Naive thymus-derived CD4-positive, alpha-beta T cell (primary cell): ENCODE data around the gene PROSER3. TPM values are rescaled to one million over a fixed set of nuclear protein-coding genes. Genes with fewer than 3 reads are reported as not detected.

Experiments used
- ATAC-seq: fragments of 150-1000 bp; cut with Tn5 transposase; 2 replicates; pipeline ENCODE4 v1.10.0; 2021; ENCODE audit warnings: mild to moderate bottlenecking, moderate library complexity
- CTCF ChIA-PET: fragments of 350-600 bp; sonication (Branson Sonifier 250); formaldehyde crosslinking; loops from one replicate; lab custom pipeline; 2021; ENCODE audit warnings: antibody characterized with exemption; lab: Charles Lee
- POLR2A ChIA-PET: fragments of 350-600 bp; sonication (Branson Sonifier 250); formaldehyde crosslinking; loops from one replicate; lab custom pipeline; 2021; ENCODE audit warnings: antibody characterized with exemption, inconsistent platforms; lab: Charles Lee
- DNase-seq, 9 donors: peaks; one replicate each; pipeline versions ENCODE4 v3.0.0 to v3.0.0-alpha.2; 2020 to 2022; ENCODE audit warnings: mixed read lengths in 1 of 9
- H3K27ac ChIP-seq: one replicate; pipeline ENCODE4 v1.7.0; 2013; ENCODE audit warnings: mild to moderate bottlenecking, low read depth, low read length, moderate library complexity
- H3K27me3 ChIP-seq, 2 donors: one replicate each; pipeline ENCODE4 v1.7.0; 2013; ENCODE audit warnings: low read length in 2 of 2, mild to moderate bottlenecking in 2 of 2, moderate library complexity in 2 of 2; ENCODE audit not compliant: control insufficient read depth in 2 of 2, insufficient read depth in 2 of 2
- H3K36me3 ChIP-seq, 3 experiments: 1 replicate in 2 of 3; 2 replicates in 1 of 3; pipeline ENCODE4 v1.7.0; 2013; ENCODE audit warnings: low read length in 3 of 3, mild to moderate bottlenecking in 3 of 3, moderate library complexity in 1 of 3; ENCODE audit not compliant: insufficient read depth in 3 of 3, control insufficient read depth in 2 of 3
- H3K4me1 ChIP-seq, 2 donors: one replicate each; pipeline ENCODE4 v1.7.0; 2013; ENCODE audit warnings: low read length in 2 of 2, mild to moderate bottlenecking in 2 of 2, moderate library complexity in 1 of 2; ENCODE audit not compliant: control insufficient read depth in 2 of 2, insufficient read depth in 2 of 2
- H3K4me3 ChIP-seq: 2 replicates; pipeline ENCODE4 v1.7.0; 2013; ENCODE audit warnings: mild to moderate bottlenecking, low read length
- H3K9me3 ChIP-seq, 3 experiments: 1 replicate in 2 of 3; 2 replicates in 1 of 3; pipeline ENCODE4 v1.7.0; 2013; ENCODE audit warnings: low read length in 3 of 3; ENCODE audit not compliant: control insufficient read depth in 2 of 3
- H3K27ac Mint-ChIP-seq, 9 donors: one replicate each; pipeline ENCODE4 v1.8.0; 2020 to 2022; ENCODE audit warnings: mixed read lengths in 9 of 9, mild to moderate bottlenecking in 8 of 9, moderate library complexity in 5 of 9, inconsistent platforms in 2 of 9
- H3K27me3 Mint-ChIP-seq, 5 donors: one replicate each; pipeline ENCODE4 v1.8.0; 2021 to 2022; ENCODE audit warnings: mixed read lengths in 5 of 5, mild to moderate bottlenecking in 1 of 5
- H3K36me3 Mint-ChIP-seq, 5 donors: one replicate each; pipeline ENCODE4 v1.8.0; 2020 to 2022; ENCODE audit warnings: mixed read lengths in 5 of 5, mild to moderate bottlenecking in 3 of 5, inconsistent platforms in 1 of 5
- H3K4me1 Mint-ChIP-seq, 7 donors: one replicate each; pipeline ENCODE4 v1.8.0; 2020 to 2022; ENCODE audit warnings: mixed read lengths in 7 of 7, mild to moderate bottlenecking in 3 of 7, inconsistent platforms in 1 of 7
- H3K4me3 Mint-ChIP-seq, 10 donors: one replicate each; pipeline ENCODE4 v1.8.0; 2020 to 2022; ENCODE audit warnings: mild to moderate bottlenecking in 10 of 10, mixed read lengths in 10 of 10, moderate library complexity in 6 of 10, inconsistent platforms in 2 of 10
- H3K9me3 Mint-ChIP-seq, 11 donors: one replicate each; pipeline ENCODE4 v1.8.0; 2020 to 2022; ENCODE audit warnings: mixed read lengths in 11 of 11, mild to moderate bottlenecking in 4 of 11, inconsistent platforms in 1 of 11, moderate library complexity in 1 of 11
- intact Hi-C, 2 donors: fragments of 100-400 bp; cut with micrococcal nuclease; formaldehyde crosslinking; loops; one replicate each; pipeline ENCODE4 v1.15.1; 2023
- polyA plus RNA-seq, 2 donors: library from polyadenylated mRNA; unstranded; fragments of 300-500 nt; fragmentation: Illumina TruSeq; gene quantifications; one replicate each; pipeline ENCODE4 v1.2.3, GENCODE V29; 2021
- total RNA-seq, 6 experiments: library from RNA in 5 of 6; stranded (reverse) in 5 of 6; gene quantifications; 1 replicate in 5 of 6; 2 replicates in 1 of 6; pipeline ENCODE4 v1.2.3 and lab custom pipeline; 2021 to 2026

Gene PROSER3
- total and polyA plus RNA-seq, 7 experiments from 2014 or later: 5.4 to 47.3 (median 36.4) TPM

DNA sequence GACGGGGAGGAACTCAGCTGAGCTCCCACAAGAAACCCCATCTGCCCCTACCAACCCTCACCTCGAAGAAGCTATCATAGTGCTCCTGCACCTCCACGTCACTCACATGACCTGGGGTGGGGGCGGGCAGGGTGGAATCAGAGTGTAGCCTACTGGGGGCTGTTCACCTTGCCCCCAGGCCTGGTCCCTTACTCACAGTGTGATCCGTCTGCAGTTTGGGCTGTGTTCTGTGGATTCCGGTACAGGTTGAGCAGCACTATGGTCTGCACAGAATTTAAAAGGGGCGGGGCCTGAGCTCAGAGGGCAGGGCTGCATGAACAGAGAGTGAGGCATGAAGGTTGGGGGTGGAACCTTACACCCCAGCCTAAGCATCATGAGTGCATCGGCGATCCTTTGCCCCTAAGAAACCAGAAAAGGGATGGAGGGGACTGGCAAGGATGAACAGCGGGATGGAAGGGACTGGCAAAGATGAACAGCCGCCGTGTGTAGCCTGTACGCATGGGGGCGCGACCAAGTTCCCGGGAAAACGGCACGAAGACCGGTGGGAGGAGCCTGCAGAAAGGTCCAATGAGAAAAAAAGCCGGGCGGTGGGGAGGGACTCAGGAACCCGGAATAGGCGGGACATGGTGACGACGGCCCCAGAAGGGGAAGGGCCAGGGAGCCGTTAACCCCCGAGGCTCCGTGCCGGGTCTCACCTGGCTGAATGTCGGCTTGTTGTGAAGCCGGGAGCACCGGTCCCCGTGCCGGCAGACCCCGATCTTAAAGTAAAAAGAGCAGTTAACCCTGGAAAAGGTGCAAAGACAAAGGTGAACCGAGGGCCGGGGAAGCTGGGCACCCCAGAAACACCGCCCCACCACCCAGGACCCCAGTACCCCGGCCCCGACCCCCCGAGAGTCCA lies 13.3 kb upstream of the PROSER3 start:
- Histone ChIP-seq H3K4me1 (peaks cover 45% of the 10 kb centered on the region in 2 donors), H3K9me3 (no peaks in the 10 kb centered on the region), H3K27ac (peak overlapping the region; percentile 98), H3K27me3 (no peaks in the 10 kb centered on the region), H3K36me3 (peaks cover 0 to 12% (median 0%) of the 10 kb centered on the region in 3 experiments), H3K4me3 (peak overlapping the region; percentile 99)
- H3K4me3 Mint-ChIP-seq: peak overlapping the region; percentile 87 to 100 (median 96)
- ChIA-PET CTCF (interaction anchor here (0.6 to 1.2 kb wide), 2 partner anchors 17 to 19 kb away, joined by 3 read pairs; no protein-coding TSS in a partner anchor), POLR2A (interaction anchor here (0.5 to 2.9 kb wide), 22 partner anchors 8 to 579 kb away, joined by 3 to 20 read pairs (median 3); partner anchors contain the start of genes COX6B1, HSPB6, KMT2B and POLR2I)
- H3K27ac Mint-ChIP-seq: peak overlapping the region; percentile 96 to 100 (median 99)
- peaks cover 0 to 2% (median 0%) of the 10 kb centered on the region in 5 donors for H3K27me3 Mint-ChIP-seq
- H3K9me3 Mint-ChIP-seq: peaks cover 0 to 2% (median 0%) of the 10 kb centered on the region in 11 donors
- ATAC-seq (peak; percentile 75), DNase-seq (peak; percentile 77 to 98 (median 95))
- peaks cover 3 to 11% (median 5%) of the 10 kb centered on the region in 5 donors for H3K36me3 Mint-ChIP-seq
- H3K4me1 Mint-ChIP-seq: peaks cover 23 to 73% (median 58%) of the 10 kb centered on the region in 7 donors
- intact Hi-C loops: loop anchor here (1.0 to 10.0 kb wide), 15 partner anchors 27 to 1067 kb away; partner anchors contain the start of genes TBCB (in 2 of the 2), COX6B1 (in 1 of the 2), POLR2I (in 1 of the 2) and SCGB2B2 (in 1 of the 2)

DNA sequence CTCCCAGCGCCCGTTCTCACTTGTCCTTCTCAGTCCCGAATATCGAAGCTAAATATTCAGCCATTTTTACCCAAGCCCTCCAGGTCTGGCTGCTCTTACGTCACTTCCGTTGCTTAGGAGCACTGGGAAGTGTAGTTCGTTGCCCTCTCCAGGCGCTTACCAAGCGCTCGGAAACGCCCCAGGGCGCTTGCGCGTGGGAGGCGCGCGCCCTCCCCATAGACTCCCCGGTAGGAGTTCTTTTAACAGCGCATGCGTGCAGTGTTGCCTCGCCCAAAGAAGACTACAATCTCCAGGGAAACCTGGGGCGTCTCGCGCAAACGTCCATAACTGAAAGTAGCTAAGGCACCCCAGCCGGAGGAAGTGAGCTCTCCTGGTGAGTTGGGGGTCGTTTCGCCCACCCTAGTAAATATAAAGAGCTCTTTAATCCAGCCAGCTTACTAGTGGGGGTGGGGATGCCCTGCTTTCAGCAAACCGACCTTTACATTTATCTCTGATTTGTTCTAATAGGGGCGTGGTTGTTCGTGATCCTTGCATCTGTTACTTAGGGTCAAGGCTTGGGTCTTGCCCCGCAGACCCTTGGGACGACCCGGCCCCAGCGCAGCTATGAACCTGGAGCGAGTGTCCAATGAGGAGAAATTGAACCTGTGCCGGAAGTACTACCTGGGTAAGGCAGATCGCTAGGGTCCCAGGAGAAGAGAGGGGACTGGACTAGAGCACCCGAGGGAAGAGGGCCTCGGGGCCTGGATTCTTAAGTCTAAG lies 12.5 kb upstream of the PROSER3 start, which contains the start of the genes PSENEN and U2AF1L4:
Gene PSENEN, plus strand, starts transcription at position 324 of the 759 bp plus-strand sequence. Its CDS starts 280 bp downstream, at position 604.
Gene U2AF1L4, minus strand, starts transcription at position 91 of the 759 bp plus-strand sequence. Its CDS starts 27 bp downstream, at position 64.
- Mint-ChIP-seq H3K4me3 (peak within 1 kb of the TSS; percentile 87 to 100 (median 96)), H3K4me1 (peaks cover 23 to 75% (median 58%) of the 10 kb centered on the region in 7 donors), H3K9me3 (peaks cover 0 to 2% (median 0%) of the 10 kb centered on the region in 11 donors), H3K27me3 (peaks cover 0 to 2% (median 0%) of the 10 kb centered on the region in 5 donors), H3K36me3 (peaks cover 3 to 11% (median 5%) of the 10 kb centered on the region in 5 donors), H3K27ac (peak within 1 kb of the TSS; percentile 96 to 100 (median 99))
- H3K27ac ChIP-seq: peak within 1 kb of the TSS; percentile 98
- H3K9me3 ChIP-seq: no peaks in the 10 kb centered on the region
- intact Hi-C loops: loop anchor here (1.0 to 10.0 kb wide), 14 partner anchors 28 to 1068 kb away; partner anchors contain the start of genes TBCB (in 2 of the 2), COX6B1 (in 1 of the 2), POLR2I (in 1 of the 2) and SCGB2B2 (in 1 of the 2)
- peaks cover 0 to 10% (median 0%) of the 10 kb centered on the region in 3 experiments for H3K36me3 ChIP-seq
- peak within 1 kb of the TSS; percentile 99 for H3K4me3 ChIP-seq
- ChIA-PET CTCF (interaction anchor here (0.6 to 1.2 kb wide), 2 partner anchors 17 to 20 kb away, joined by 3 read pairs; no protein-coding TSS in a partner anchor), POLR2A (interaction anchor here (0.5 to 2.9 kb wide), 15 partner anchors 11 to 579 kb away, joined by 3 to 20 read pairs (median 3); partner anchors contain the start of genes COX6B1, HSPB6, KMT2B and PROSER3)
- ATAC-seq: peak; percentile 72
- peaks cover 39 to 40% of the 10 kb centered on the region in 2 donors for H3K4me1 ChIP-seq
- H3K27me3 ChIP-seq: no peaks in the 10 kb centered on the region
- peak; percentile 82 to 99 (median 97) for DNase-seq

DNA sequence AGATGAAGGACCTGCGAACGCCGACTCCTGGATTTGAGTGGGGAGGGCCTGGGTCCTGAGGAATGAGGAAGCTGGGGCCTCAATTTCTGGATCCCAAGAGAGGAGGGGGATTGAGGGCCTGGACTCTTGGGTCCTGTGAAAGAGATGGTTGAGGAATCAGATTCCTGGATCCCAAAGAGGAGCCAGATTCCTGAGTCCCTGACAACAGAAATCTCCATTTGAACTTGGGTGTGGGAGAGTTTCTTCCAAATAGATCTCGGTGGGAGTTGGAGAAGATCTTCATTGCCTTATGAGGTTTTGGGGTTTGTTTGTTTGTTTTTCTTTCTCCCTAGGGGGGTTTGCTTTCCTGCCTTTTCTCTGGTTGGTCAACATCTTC lies 11.9 kb upstream of the PROSER3 start:
- peak overlapping the region; percentile 98 for H3K27ac ChIP-seq
- H3K9me3 ChIP-seq: no peaks in the 10 kb centered on the region
- Mint-ChIP-seq H3K9me3 (peaks cover 0 to 2% (median 0%) of the 10 kb centered on the region in 11 donors), H3K4me3 (peak overlapping the region; percentile 87 to 100 (median 96)), H3K36me3 (peaks cover 3 to 11% (median 5%) of the 10 kb centered on the region in 5 donors), H3K27me3 (peaks cover 0 to 2% (median 0%) of the 10 kb centered on the region in 5 donors), H3K4me1 (peaks cover 23 to 69% (median 53%) of the 10 kb centered on the region in 7 donors), H3K27ac (peak overlapping the region; percentile 96 to 100 (median 99))
- no peak for ATAC-seq
- peaks cover 39 to 40% of the 10 kb centered on the region in 2 donors for H3K4me1 ChIP-seq
- DNase-seq: no peak
- ChIA-PET CTCF (no interaction called here), POLR2A (interaction anchor here (0.8 to 2.9 kb wide), 9 partner anchors 11 to 213 kb away, joined by 3 to 20 read pairs (median 4); partner anchors contain the start of genes HSPB6, KMT2B and PROSER3)
- intact Hi-C loops: loop anchor here (5.0 to 10.0 kb wide), 2 partner anchors 469 to 1069 kb away; partner anchors contain the start of genes SCGB2B2 (in 1 of the 2), ZNF146 (in 1 of the 2), ZNF302 (in 1 of the 2) and ZNF565 (in 1 of the 2)
- peaks cover 0 to 7% (median 0%) of the 10 kb centered on the region in 3 experiments for H3K36me3 ChIP-seq
- peak overlapping the region; percentile 99 for H3K4me3 ChIP-seq
- H3K27me3 ChIP-seq: no peaks in the 10 kb centered on the region

DNA sequence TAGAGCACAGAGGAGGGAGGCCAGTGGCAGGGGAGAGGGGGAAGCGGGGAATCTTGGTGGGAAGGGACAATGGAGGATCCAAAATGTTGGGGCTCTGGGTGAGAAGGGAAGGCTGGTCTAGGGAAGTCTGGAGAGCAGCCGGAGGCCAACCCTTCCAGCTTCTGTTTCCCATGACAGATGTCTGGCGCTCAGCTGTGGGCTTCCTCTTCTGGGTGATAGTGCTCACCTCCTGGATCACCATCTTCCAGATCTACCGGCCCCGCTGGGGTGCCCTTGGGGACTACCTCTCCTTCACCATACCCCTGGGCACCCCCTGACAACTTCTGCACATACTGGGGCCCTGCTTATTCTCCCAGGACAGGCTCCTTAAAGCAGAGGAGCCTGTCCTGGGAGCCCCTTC lies 11.4 kb upstream of the PROSER3 start:
- peaks cover 0 to 7% (median 0%) of the 10 kb centered on the region in 3 experiments for H3K36me3 ChIP-seq
- peaks cover 0 to 2% (median 0%) of the 10 kb centered on the region in 11 donors for H3K9me3 Mint-ChIP-seq
- H3K36me3 Mint-ChIP-seq: peaks cover 3 to 11% (median 5%) of the 10 kb centered on the region in 5 donors
- DNase-seq (no peak), ATAC-seq (no peak)
- peak overlapping the region; percentile 20 for H3K27ac ChIP-seq
- intact Hi-C loops: loop anchor here (5.0 to 10.0 kb wide), 2 partner anchors 468 to 1069 kb away; partner anchors contain the start of genes SCGB2B2 (in 1 of the 2), ZNF146 (in 1 of the 2), ZNF302 (in 1 of the 2) and ZNF565 (in 1 of the 2)
- no peaks in the 10 kb centered on the region for H3K9me3 ChIP-seq
- H3K27ac Mint-ChIP-seq: peak overlapping the region in 8 of 9 donors; percentile 96 to 100 (median 99)
- H3K4me1 Mint-ChIP-seq: peaks cover 23 to 68% (median 53%) of the 10 kb centered on the region in 7 donors
- POLR2A ChIA-PET: no interaction called here
- no peaks in the 10 kb centered on the region for H3K27me3 ChIP-seq
- H3K27me3 Mint-ChIP-seq: peaks cover 0 to 2% (median 0%) of the 10 kb centered on the region in 5 donors
- CTCF ChIA-PET: no interaction called here
- H3K4me1 ChIP-seq: peaks cover 38 to 39% of the 10 kb centered on the region in 2 donors
- no peak overlapping the region for H3K4me3 ChIP-seq
- peak overlapping the region; percentile 87 to 100 (median 96) for H3K4me3 Mint-ChIP-seq
